Right atrium auricular region (tissue), 2 donors: Measurements from ENCODE around the gene PID1. TPM values are rescaled to one million over a fixed set of nuclear protein-coding genes. Genes with fewer than 3 reads are reported as not detected.

Source experiments
- DNase-seq: peaks from one replicate; pipeline ENCODE4 v3.0.0-alpha.2; 2019; ENCODE audit warnings: low spot score
- H3K27ac ChIP-seq, 2 donors: fragments of 200-600 bp; sonication (generic); 1 replicate in 1 of 2; 2 replicates in 1 of 2; pipeline ENCODE4 v1.5.1; 2016 to 2019
- H3K27me3 ChIP-seq, 2 donors: fragments of 200-600 bp; sonication (generic); one replicate each; pipeline versions ENCODE4 v1.5.1 to v1.6.0; 2017 to 2019
- H3K36me3 ChIP-seq: fragments of 200-600 bp; sonication (generic); one replicate; pipeline ENCODE4 v1.5.1; 2016
- H3K4me1 ChIP-seq, 2 donors: fragments of 200-600 bp; sonication (generic); one replicate each; pipeline versions ENCODE4 v1.5.1 to v1.6.0; 2017 to 2019
- H3K4me3 ChIP-seq, 2 donors: fragments of 200-600 bp; sonication (generic); 1 replicate in 1 of 2; 2 replicates in 1 of 2; pipeline ENCODE4 v1.5.1; 2017 to 2019; ENCODE audit warnings: mild to moderate bottlenecking in 1 of 2, moderate library complexity in 1 of 2
- H3K9me3 ChIP-seq, 2 donors: fragments of 200-600 bp; sonication (generic); one replicate each; pipeline ENCODE4 v1.5.1; 2019
- total RNA-seq, 2 donors: library from RNA; depleted of rRNA; stranded (reverse); fragments of >200 nt; gene quantifications; one replicate each; pipeline ENCODE4 v1.1.0, GENCODE V29; 2016
- TF ChIP-seq, protein P1 (sequence below), 2 donors: fragments of 200-600 bp; sonication (generic); IDR thresholded peaks; one replicate each; pipeline ENCODE4 v1.5.1; 2019; ENCODE audit warnings: antibody characterized with exemption in 2 of 2

PID1 gene
- total RNA-seq, 2 donors from 2014 or later = 9.1 to 24.0 TPM

DNA sequence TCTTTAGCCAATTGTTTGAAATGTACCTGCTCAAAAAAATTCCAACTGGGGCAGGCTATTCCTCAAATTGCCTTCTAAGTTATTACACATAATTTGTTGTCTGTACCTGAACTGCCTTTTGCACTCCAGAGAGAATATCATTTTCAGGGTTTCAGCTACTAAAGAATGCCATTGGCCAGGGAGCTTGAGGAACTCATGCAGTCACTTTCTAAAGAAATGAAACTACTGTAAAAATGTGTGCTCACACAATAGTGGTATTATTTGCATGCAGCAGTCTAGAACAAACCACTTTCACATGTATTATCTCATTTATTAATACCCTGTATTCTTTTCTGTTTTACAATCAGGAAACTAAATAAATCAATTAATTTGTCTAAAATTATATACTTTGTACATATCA lies 152.2 kb downstream of the PID1 start:
- TF ChIP-seq, protein P1, sequence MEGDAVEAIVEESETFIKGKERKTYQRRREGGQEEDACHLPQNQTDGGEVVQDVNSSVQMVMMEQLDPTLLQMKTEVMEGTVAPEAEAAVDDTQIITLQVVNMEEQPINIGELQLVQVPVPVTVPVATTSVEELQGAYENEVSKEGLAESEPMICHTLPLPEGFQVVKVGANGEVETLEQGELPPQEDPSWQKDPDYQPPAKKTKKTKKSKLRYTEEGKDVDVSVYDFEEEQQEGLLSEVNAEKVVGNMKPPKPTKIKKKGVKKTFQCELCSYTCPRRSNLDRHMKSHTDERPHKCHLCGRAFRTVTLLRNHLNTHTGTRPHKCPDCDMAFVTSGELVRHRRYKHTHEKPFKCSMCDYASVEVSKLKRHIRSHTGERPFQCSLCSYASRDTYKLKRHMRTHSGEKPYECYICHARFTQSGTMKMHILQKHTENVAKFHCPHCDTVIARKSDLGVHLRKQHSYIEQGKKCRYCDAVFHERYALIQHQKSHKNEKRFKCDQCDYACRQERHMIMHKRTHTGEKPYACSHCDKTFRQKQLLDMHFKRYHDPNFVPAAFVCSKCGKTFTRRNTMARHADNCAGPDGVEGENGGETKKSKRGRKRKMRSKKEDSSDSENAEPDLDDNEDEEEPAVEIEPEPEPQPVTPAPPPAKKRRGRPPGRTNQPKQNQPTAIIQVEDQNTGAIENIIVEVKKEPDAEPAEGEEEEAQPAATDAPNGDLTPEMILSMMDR (IDR thresholded peaks at IDR 0.05) = no peak
- Histone ChIP-seq H3K4me3 (no peak overlapping the region), H3K9me3 (no peaks in the 10 kb centered on the region), H3K4me1 (no peaks in the 10 kb centered on the region), H3K36me3 (no peaks in the 10 kb centered on the region), H3K27me3 (no peaks in the 10 kb centered on the region), H3K27ac (no peak overlapping the region)
- DNase-seq = no peak

DNA sequence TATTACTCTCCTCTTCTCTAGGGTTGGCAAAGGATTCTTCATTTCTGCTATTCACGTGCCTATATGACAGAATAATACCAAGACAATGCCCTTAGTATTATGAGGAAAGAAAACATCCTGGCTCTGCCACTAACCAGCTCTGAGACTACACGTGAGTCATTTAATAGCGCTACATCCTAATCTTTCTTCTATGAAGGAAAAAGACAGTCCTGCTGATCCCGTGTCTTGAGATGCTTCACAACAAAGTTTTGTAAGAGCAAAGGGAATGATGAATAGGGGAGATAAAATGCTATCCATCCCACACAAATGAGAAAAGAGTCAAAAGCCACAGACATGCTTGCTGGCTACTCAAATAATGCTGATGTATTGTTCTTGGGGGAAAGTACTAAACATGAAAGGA lies 152.8 kb downstream of the PID1 start:
- Histone ChIP-seq H3K27me3 (no peaks in the 10 kb centered on the region), H3K27ac (no peak overlapping the region), H3K9me3 (no peaks in the 10 kb centered on the region), H3K4me1 (no peaks in the 10 kb centered on the region), H3K36me3 (no peaks in the 10 kb centered on the region), H3K4me3 (no peak overlapping the region)
- TF ChIP-seq, protein P1 (IDR thresholded peaks at IDR 0.05) = no peak
- DNase-seq = no peak

DNA sequence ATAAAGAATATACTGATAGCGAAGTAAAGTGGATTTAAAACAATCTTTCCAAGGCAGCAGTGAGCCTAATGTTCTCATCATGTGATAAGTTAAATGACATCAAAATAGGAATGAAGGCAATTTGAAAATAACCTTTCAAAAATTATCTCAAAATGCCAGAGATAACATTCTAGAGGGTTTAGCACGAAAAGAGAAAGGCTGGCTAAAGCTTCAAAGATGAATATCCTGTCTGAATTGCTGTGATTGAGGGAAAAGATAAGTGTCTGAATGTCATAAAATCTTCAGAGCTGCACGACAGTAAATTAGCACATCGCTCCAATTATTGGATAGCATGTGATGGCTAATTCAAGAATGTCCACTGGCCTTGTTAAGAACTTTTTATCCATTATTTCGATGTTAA lies 159.3 kb downstream of the PID1 start:
- TF ChIP-seq, protein P1 (IDR thresholded peaks at IDR 0.05) = no peak
- no peak overlapping the region for H3K4me3 ChIP-seq
- H3K36me3 ChIP-seq = no peaks in the 10 kb centered on the region
- H3K27me3 ChIP-seq = no peaks in the 10 kb centered on the region
- H3K27ac ChIP-seq = no peak overlapping the region
- H3K4me1 ChIP-seq = no peaks in the 10 kb centered on the region
- H3K9me3 ChIP-seq = no peaks in the 10 kb centered on the region
- no peak for DNase-seq

DNA sequence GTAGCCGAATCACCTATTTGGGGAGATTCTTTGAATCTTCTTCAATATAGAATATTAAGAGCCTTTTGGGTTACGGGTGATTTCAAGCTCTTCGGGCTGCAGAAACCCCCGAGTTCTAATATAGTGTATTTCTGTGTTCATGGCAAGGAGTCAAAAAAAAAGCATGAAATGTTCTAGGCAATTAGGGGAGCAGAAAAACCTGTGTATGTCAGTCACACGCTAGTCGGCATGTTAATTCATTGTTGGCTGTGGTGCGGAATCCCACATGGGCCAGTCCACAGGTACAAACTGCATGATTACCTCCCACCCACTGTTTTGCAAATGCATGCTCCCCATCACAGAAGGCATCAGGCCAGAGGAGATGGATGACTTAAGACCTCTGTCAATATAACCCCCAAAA lies 161.9 kb downstream of the PID1 start:
- Histone ChIP-seq H3K27ac (no peak overlapping the region), H3K36me3 (no peaks in the 10 kb centered on the region), H3K4me3 (no peak overlapping the region), H3K4me1 (no peaks in the 10 kb centered on the region), H3K9me3 (no peaks in the 10 kb centered on the region), H3K27me3 (no peaks in the 10 kb centered on the region)
- TF ChIP-seq, protein P1 (IDR thresholded peaks at IDR 0.05) = no peak
- no peak for DNase-seq

GRCh38 chr2:229107601-229108000 lies 163.5 kb downstream of the PID1 start:
- no peak for DNase-seq
- no peaks in the 10 kb centered on the region for H3K4me1 ChIP-seq
- TF ChIP-seq, protein P1 (IDR thresholded peaks at IDR 0.05) = no peak
- no peaks in the 10 kb centered on the region for H3K27me3 ChIP-seq
- no peaks in the 10 kb centered on the region for H3K9me3 ChIP-seq
- no peak overlapping the region for H3K4me3 ChIP-seq
- no peak overlapping the region for H3K27ac ChIP-seq
- no peaks in the 10 kb centered on the region for H3K36me3 ChIP-seq

DNA sequence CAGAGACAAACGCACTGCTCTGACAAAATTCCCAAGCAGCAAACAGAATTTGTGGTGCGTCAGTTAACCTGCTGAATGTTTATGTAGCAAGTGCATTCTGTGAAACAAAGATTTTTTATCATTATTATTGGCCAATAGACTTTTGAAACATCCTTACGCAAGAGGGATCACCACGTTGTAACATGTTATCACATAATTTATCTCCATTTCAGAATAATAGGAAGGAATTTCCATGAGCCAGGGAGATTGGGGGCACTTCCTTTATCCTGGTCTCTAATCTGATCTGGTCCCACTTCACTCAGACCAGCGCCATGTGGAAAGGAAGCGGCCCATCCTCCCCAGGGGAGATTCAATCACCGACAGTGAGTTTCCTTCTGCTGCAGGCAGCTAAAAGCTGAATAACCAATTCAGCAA lies 166.1 kb downstream of the PID1 start:
- Histone ChIP-seq H3K36me3 (no peaks in the 10 kb centered on the region), H3K9me3 (no peaks in the 10 kb centered on the region), H3K4me3 (no peak overlapping the region), H3K4me1 (no peaks in the 10 kb centered on the region), H3K27me3 (no peaks in the 10 kb centered on the region), H3K27ac (no peak overlapping the region)
- DNase-seq = no peak
- TF ChIP-seq, protein P1 (IDR thresholded peaks at IDR 0.05) = no peak
